Measurements from ENCODE around the gene JAK1.
A peak's percentile ranks its signal among the peaks of the same experiment; 100 is the strongest.

Gene JAK1

GRCh38 chr1:64900916-64901315 lies 65.4 kb downstream of the JAK1 start:
- Histone ChIP-seq H3K27ac (ENCODE audit: low read depth, low read length) (no peak overlapping the region), H3K4me1 (ENCODE audit: control insufficient read depth, insufficient read depth, low read length) (peaks cover 41% of the 10 kb centered on the region), H3K4me3 (ENCODE audit: low read depth, low read length) (no peak overlapping the region), H3K9ac (ENCODE audit: low read length) (no peak overlapping the region), H3K27me3 (ENCODE audit: control insufficient read depth, insufficient read depth, low read length) (no peaks in the 10 kb centered on the region), H3K9me3 (ENCODE audit: control insufficient read depth, insufficient read depth, low read depth, low read length) (no peaks in the 10 kb centered on the region), H3K36me3 (ENCODE audit: control insufficient read depth, insufficient read depth, low read length) (no peaks in the 10 kb centered on the region)

- H3K4me1 ChIP-seq (ENCODE audit: control insufficient read depth, insufficient read depth, low read length): peaks cover 49% of the 10 kb centered on the region
- peak overlapping the region; percentile 90; the same call in 1 of the 2 replicates for H3K27ac ChIP-seq (ENCODE audit: low read depth, low read length)
- H3K9ac ChIP-seq (ENCODE audit: low read length): peak overlapping the region; percentile 53
- H3K9me3 ChIP-seq (ENCODE audit: control insufficient read depth, insufficient read depth, low read depth, low read length): no peaks in the 10 kb centered on the region
- no peaks in the 10 kb centered on the region for H3K36me3 ChIP-seq (ENCODE audit: control insufficient read depth, insufficient read depth, low read length)
- no peaks in the 10 kb centered on the region for H3K27me3 ChIP-seq (ENCODE audit: control insufficient read depth, insufficient read depth, low read length)
- H3K4me3 ChIP-seq (ENCODE audit: low read depth, low read length): peak overlapping the region; percentile 25; the same call in 1 of the 2 replicates
Observed at GRCh38 chr1:64898107-64898861, 68.1 kb downstream of the JAK1 start.

GRCh38 chr1:64896551-64896950 lies 69.8 kb downstream of the JAK1 start:
- H3K9me3 ChIP-seq (ENCODE audit: control insufficient read depth, insufficient read depth, low read depth, low read length): no peaks in the 10 kb centered on the region
- peaks cover 58% of the 10 kb centered on the region for H3K4me1 ChIP-seq (ENCODE audit: control insufficient read depth, insufficient read depth, low read length)
- no peak overlapping the region for H3K4me3 ChIP-seq (ENCODE audit: low read depth, low read length)
- H3K9ac ChIP-seq (ENCODE audit: low read length): no peak overlapping the region
- no peaks in the 10 kb centered on the region for H3K36me3 ChIP-seq (ENCODE audit: control insufficient read depth, insufficient read depth, low read length)
- H3K27ac ChIP-seq (ENCODE audit: low read depth, low read length): peak overlapping the region; percentile 1; the same call in 1 of the 2 replicates
- H3K27me3 ChIP-seq (ENCODE audit: control insufficient read depth, insufficient read depth, low read length): no peaks in the 10 kb centered on the region

- Histone ChIP-seq H3K9ac (ENCODE audit: low read length) (no peak overlapping the region), H3K36me3 (ENCODE audit: control insufficient read depth, insufficient read depth, low read length) (no peaks in the 10 kb centered on the region), H3K4me3 (ENCODE audit: low read depth, low read length) (no peak overlapping the region), H3K9me3 (ENCODE audit: control insufficient read depth, insufficient read depth, low read depth, low read length) (no peaks in the 10 kb centered on the region), H3K4me1 (ENCODE audit: control insufficient read depth, insufficient read depth, low read length) (peaks cover 59% of the 10 kb centered on the region), H3K27me3 (ENCODE audit: control insufficient read depth, insufficient read depth, low read length) (no peaks in the 10 kb centered on the region), H3K27ac (ENCODE audit: low read depth, low read length) (no peak overlapping the region)
Observed at GRCh38 chr1:64895500-64895899, 70.8 kb downstream of the JAK1 start.

- no peaks in the 10 kb centered on the region for H3K27me3 ChIP-seq (ENCODE audit: control insufficient read depth, insufficient read depth, low read length)
- H3K4me3 ChIP-seq (ENCODE audit: low read depth, low read length): no peak overlapping the region
- no peaks in the 10 kb centered on the region for H3K36me3 ChIP-seq (ENCODE audit: control insufficient read depth, insufficient read depth, low read length)
- peaks cover 51% of the 10 kb centered on the region for H3K4me1 ChIP-seq (ENCODE audit: control insufficient read depth, insufficient read depth, low read length)
- H3K9me3 ChIP-seq (ENCODE audit: control insufficient read depth, insufficient read depth, low read depth, low read length): no peaks in the 10 kb centered on the region
- no peak overlapping the region for H3K9ac ChIP-seq (ENCODE audit: low read length)
- H3K27ac ChIP-seq (ENCODE audit: low read depth, low read length): no peak overlapping the region
Observed at GRCh38 chr1:64894438-64895196, 71.7 kb downstream of the JAK1 start.

- H3K4me1 ChIP-seq (ENCODE audit: control insufficient read depth, insufficient read depth, low read length): peaks cover 46% of the 10 kb centered on the region
- H3K9ac ChIP-seq (ENCODE audit: low read length): no peak overlapping the region
- H3K9me3 ChIP-seq (ENCODE audit: control insufficient read depth, insufficient read depth, low read depth, low read length): no peaks in the 10 kb centered on the region
- no peak overlapping the region for H3K27ac ChIP-seq (ENCODE audit: low read depth, low read length)
- no peaks in the 10 kb centered on the region for H3K27me3 ChIP-seq (ENCODE audit: control insufficient read depth, insufficient read depth, low read length)
- no peaks in the 10 kb centered on the region for H3K36me3 ChIP-seq (ENCODE audit: control insufficient read depth, insufficient read depth, low read length)
- H3K4me3 ChIP-seq (ENCODE audit: low read depth, low read length): no peak overlapping the region
Observed at GRCh38 chr1:64893921-64894320, 72.4 kb downstream of the JAK1 start.

GRCh38 chr1:64892576-64893573 lies 73.5 kb downstream of the JAK1 start:
- Histone ChIP-seq H3K27me3 (ENCODE audit: control insufficient read depth, insufficient read depth, low read length) (no peaks in the 10 kb centered on the region), H3K4me1 (ENCODE audit: control insufficient read depth, insufficient read depth, low read length) (peaks cover 37% of the 10 kb centered on the region), H3K9ac (ENCODE audit: low read length) (no peak overlapping the region), H3K36me3 (ENCODE audit: control insufficient read depth, insufficient read depth, low read length) (no peaks in the 10 kb centered on the region), H3K4me3 (ENCODE audit: low read depth, low read length) (no peak overlapping the region), H3K9me3 (ENCODE audit: control insufficient read depth, insufficient read depth, low read depth, low read length) (no peaks in the 10 kb centered on the region), H3K27ac (ENCODE audit: low read depth, low read length) (no peak overlapping the region)

GRCh38 chr1:64891448-64891825 lies 74.9 kb downstream of the JAK1 start:
- H3K27me3 ChIP-seq (ENCODE audit: control insufficient read depth, insufficient read depth, low read length): no peaks in the 10 kb centered on the region
- no peak overlapping the region for H3K4me3 ChIP-seq (ENCODE audit: low read depth, low read length)
- no peak overlapping the region for H3K27ac ChIP-seq (ENCODE audit: low read depth, low read length)
- H3K4me1 ChIP-seq (ENCODE audit: control insufficient read depth, insufficient read depth, low read length): peaks cover 35% of the 10 kb centered on the region
- no peaks in the 10 kb centered on the region for H3K9me3 ChIP-seq (ENCODE audit: control insufficient read depth, insufficient read depth, low read depth, low read length)
- no peak overlapping the region for H3K9ac ChIP-seq (ENCODE audit: low read length)
- H3K36me3 ChIP-seq (ENCODE audit: control insufficient read depth, insufficient read depth, low read length): no peaks in the 10 kb centered on the region

GRCh38 chr1:64890699-64891447 lies 75.5 kb downstream of the JAK1 start:
- H3K27ac ChIP-seq (ENCODE audit: low read depth, low read length): no peak overlapping the region
- H3K4me3 ChIP-seq (ENCODE audit: low read depth, low read length): no peak overlapping the region
- peaks cover 29% of the 10 kb centered on the region for H3K4me1 ChIP-seq (ENCODE audit: control insufficient read depth, insufficient read depth, low read length)
- no peaks in the 10 kb centered on the region for H3K9me3 ChIP-seq (ENCODE audit: control insufficient read depth, insufficient read depth, low read depth, low read length)
- H3K9ac ChIP-seq (ENCODE audit: low read length): no peak overlapping the region
- no peaks in the 10 kb centered on the region for H3K27me3 ChIP-seq (ENCODE audit: control insufficient read depth, insufficient read depth, low read length)
- no peaks in the 10 kb centered on the region for H3K36me3 ChIP-seq (ENCODE audit: control insufficient read depth, insufficient read depth, low read length)

GRCh38 chr1:64887689-64888217 lies 78.6 kb downstream of the JAK1 start:
- Histone ChIP-seq H3K9me3 (ENCODE audit: control insufficient read depth, insufficient read depth, low read depth, low read length) (no peaks in the 10 kb centered on the region), H3K4me3 (ENCODE audit: low read depth, low read length) (no peak overlapping the region), H3K27me3 (ENCODE audit: control insufficient read depth, insufficient read depth, low read length) (no peaks in the 10 kb centered on the region), H3K27ac (ENCODE audit: low read depth, low read length) (no peak overlapping the region), H3K36me3 (ENCODE audit: control insufficient read depth, insufficient read depth, low read length) (no peaks in the 10 kb centered on the region), H3K4me1 (ENCODE audit: control insufficient read depth, insufficient read depth, low read length) (peaks cover 20% of the 10 kb centered on the region), H3K9ac (ENCODE audit: low read length) (no peak overlapping the region)

All from HUES6 (cell line).